ENCODE data around the gene COQ5. TPM values are rescaled to one million over a fixed set of nuclear protein-coding genes. Genes with fewer than 3 reads are reported as not detected.

COQ5 gene
- polyA plus RNA-seq, 1 donor (not counting 4 experiments of a cell fraction or from before 2014, with no cell fraction given): 38.7 TPM

GRCh38 chr12:120481022-120481767 is 47.8 kb downstream of the COQ5 start:
- no peak for DNase-seq (ENCODE audit: low read depth, low spot score)
- FAIRE-seq: no peak
- Histone ChIP-seq H3K9ac (ENCODE audit: control insufficient read depth, extremely low read depth, insufficient read depth, low read length) (no peak overlapping the region), H2AFZ (ENCODE audit: control insufficient read depth, low read length) (no peak overlapping the region), H3K4me2 (ENCODE audit: control insufficient read depth, extremely low read depth, insufficient read depth, low read depth, low read length) (no peak overlapping the region), H3K9me1 (ENCODE audit: control insufficient read depth, extremely low read depth, insufficient read depth, low read length) (no peaks in the 10 kb centered on the region), H3K36me3 (ENCODE audit: control insufficient read depth in 2 of 2, extremely low read depth in 1 of 2, insufficient read depth in 2 of 2, low read length in 2 of 2) (no peaks in the 10 kb centered on the region), H3K27me3 (ENCODE audit: control insufficient read depth, extremely low read depth, insufficient read depth, low read length) (no peaks in the 10 kb centered on the region), H3K27ac (ENCODE audit: control insufficient read depth, insufficient read depth, low read length) (no peak overlapping the region), H3K79me2 (ENCODE audit: control insufficient read depth, insufficient read depth, low read length) (peaks cover 2% of the 10 kb centered on the region), H4K20me1 (ENCODE audit: control insufficient read depth, extremely low read depth, insufficient read depth, low read length) (no peaks in the 10 kb centered on the region), H3K9me3 (ENCODE audit: control insufficient read depth, low read depth, low read length) (no peaks in the 10 kb centered on the region), H3K4me3 (ENCODE audit: control insufficient read depth in 2 of 3, extremely low read depth in 1 of 3, insufficient read depth in 2 of 3, low read depth in 1 of 3, low read length in 3 of 3) (no peak overlapping the region), H3K4me1 (ENCODE audit: control insufficient read depth, extremely low read depth, insufficient read depth, low read length) (no peaks in the 10 kb centered on the region)
- no peak for TF ChIP-seq EZH2 (IDR thresholded peaks at IDR 0.05; ENCODE audit: low read length)
- no peak for TF ChIP-seq CTCF (optimal IDR thresholded peaks at IDR 0.05 in 1 of 3, IDR thresholded peaks at IDR 0.05 in 1 of 3, conservative IDR thresholded peaks at IDR 0.05 in 1 of 3; ENCODE audit: extremely low read depth in 1 of 3, insufficient read depth in 2 of 3, low read length in 3 of 3)
- dilution Hi-C loops (cut with MboI; ENCODE audit: extremely low pct_ligation_motif_present, low sequenced_read_pairs): no loop called here

GRCh38 chr12:120480211-120480610 is 48.7 kb downstream of the COQ5 start:
- dilution Hi-C loops (cut with MboI; ENCODE audit: extremely low pct_ligation_motif_present, low sequenced_read_pairs): no loop called here
- no peaks in the 10 kb centered on the region for H4K20me1 ChIP-seq (ENCODE audit: control insufficient read depth, extremely low read depth, insufficient read depth, low read length)

More at GRCh38 chr12:120480211-120480610, 48.7 kb downstream of the COQ5 start:
- DNase-seq (ENCODE audit: low read depth, low spot score): no peak
- Histone ChIP-seq H2AFZ (ENCODE audit: control insufficient read depth, low read length) (no peak overlapping the region), H3K4me1 (ENCODE audit: control insufficient read depth, extremely low read depth, insufficient read depth, low read length) (peaks cover under 1% of the 10 kb centered on the region), H3K9me1 (ENCODE audit: control insufficient read depth, extremely low read depth, insufficient read depth, low read length) (no peaks in the 10 kb centered on the region), H3K9ac (ENCODE audit: control insufficient read depth, extremely low read depth, insufficient read depth, low read length) (no peak overlapping the region), H3K79me2 (ENCODE audit: control insufficient read depth, insufficient read depth, low read length) (peaks cover 2% of the 10 kb centered on the region), H3K27me3 (ENCODE audit: control insufficient read depth, extremely low read depth, insufficient read depth, low read length) (no peaks in the 10 kb centered on the region), H3K4me2 (ENCODE audit: control insufficient read depth, extremely low read depth, insufficient read depth, low read depth, low read length) (no peak overlapping the region), H3K27ac (ENCODE audit: control insufficient read depth, insufficient read depth, low read length) (no peak overlapping the region), H3K4me3 (ENCODE audit: control insufficient read depth in 2 of 3, extremely low read depth in 1 of 3, insufficient read depth in 2 of 3, low read depth in 1 of 3, low read length in 3 of 3) (no peak overlapping the region), H3K36me3 (ENCODE audit: control insufficient read depth in 2 of 2, extremely low read depth in 1 of 2, insufficient read depth in 2 of 2, low read length in 2 of 2) (no peaks in the 10 kb centered on the region), H3K9me3 (ENCODE audit: control insufficient read depth, low read depth, low read length) (no peaks in the 10 kb centered on the region)
- no peak for FAIRE-seq
- TF ChIP-seq EZH2 (IDR thresholded peaks at IDR 0.05; ENCODE audit: low read length): no peak
- no peak for TF ChIP-seq CTCF (optimal IDR thresholded peaks at IDR 0.05 in 1 of 3, IDR thresholded peaks at IDR 0.05 in 1 of 3, conservative IDR thresholded peaks at IDR 0.05 in 1 of 3; ENCODE audit: extremely low read depth in 1 of 3, insufficient read depth in 2 of 3, low read length in 3 of 3)
